D721Med (cell line): ENCODE measurements around the gene HSPB9.

Experiments
- DNase-seq: peaks from one replicate; pipeline ENCODE4 v3.0.0; 2011; ENCODE audit warnings: low spot score; ENCODE audit not compliant: insufficient read length
- FAIRE-seq: peaks from 2 replicates; lab custom pipeline; 2011; peaks lifted over from hg19 to GRCh38; lab: Jason Lieb, UNC
- CTCF ChIP-seq: IDR thresholded peaks from 2 replicates; pipeline ENCODE4 v1.5.1; 2012; ENCODE audit warnings: mild to moderate bottlenecking, control low read depth; ENCODE audit not compliant: insufficient read depth; ENCODE audit errors: missing control alignments

The HSPB9 gene

DNA sequence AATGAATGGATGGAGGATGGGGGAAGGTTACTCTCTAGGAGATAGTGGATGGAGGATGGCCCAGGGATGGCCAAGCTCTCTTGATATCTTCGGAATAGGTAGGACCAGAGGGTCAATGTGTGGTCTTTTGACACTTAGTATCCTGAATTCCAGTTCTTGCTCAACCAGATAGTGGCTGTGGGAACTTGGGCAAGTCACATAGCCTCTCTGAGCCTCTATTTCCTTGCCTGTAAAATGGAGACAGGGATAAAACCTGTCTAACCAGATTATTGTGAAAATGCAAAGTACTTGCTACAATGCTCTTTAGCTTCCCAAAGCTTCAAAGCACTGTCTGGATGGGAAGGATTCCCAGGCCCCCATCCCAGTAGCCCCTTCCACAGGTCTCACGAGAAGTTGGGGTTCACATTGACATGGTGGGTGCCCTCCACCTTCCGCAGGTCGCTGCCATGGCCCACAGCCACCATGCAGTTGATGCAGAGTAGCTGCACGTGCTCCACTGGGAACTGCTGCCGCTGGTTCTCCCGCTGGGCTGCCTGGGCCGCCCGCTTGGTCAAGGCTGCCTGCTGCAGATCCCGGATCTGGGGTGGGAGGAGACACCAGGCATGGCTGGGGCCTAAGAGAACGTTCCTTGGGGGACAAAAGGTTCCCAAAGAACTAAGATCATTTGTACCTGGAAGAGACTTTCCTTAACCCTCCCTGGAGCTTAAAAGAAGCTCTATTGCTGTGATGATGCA, 19.2 kb upstream of the HSPB9 start:
- no peak for TF ChIP-seq CTCF
- DNase-seq: no peak
- FAIRE-seq: no peak

GRCh38 chr17:42104264-42104663, 18.3 kb upstream of the HSPB9 start:
- no peak for TF ChIP-seq CTCF
- DNase-seq: no peak
- FAIRE-seq: no peak

- no peak for FAIRE-seq
- DNase-seq: no peak
Measured at GRCh38 chr17:42106009-42106408, 16.6 kb upstream of the HSPB9 start.

DNA sequence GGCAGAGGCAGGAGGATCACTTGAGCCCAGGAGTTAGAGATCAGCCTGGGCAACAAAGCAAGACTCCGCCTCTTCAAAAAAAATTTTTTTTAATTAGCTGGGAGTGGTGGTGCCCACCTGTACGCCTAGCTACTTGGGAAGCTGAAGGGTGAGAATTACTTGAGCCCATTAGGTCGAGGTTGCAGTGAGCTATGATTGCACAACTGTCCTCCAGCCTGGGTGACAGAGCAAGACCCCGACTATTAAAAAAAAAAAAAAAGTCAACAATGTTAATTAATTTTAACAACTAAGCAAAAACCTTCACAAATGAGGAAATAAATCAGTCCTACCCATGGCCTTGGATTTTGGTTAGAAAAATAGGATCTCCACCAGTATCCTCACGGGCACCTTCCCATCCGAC, 15.5 kb upstream of the HSPB9 start:
- TF ChIP-seq CTCF: no peak
- DNase-seq (no peak), FAIRE-seq (no peak)

More at GRCh38 chr17:42106009-42106408, 16.6 kb upstream of the HSPB9 start:
- TF ChIP-seq CTCF: no peak

DNA sequence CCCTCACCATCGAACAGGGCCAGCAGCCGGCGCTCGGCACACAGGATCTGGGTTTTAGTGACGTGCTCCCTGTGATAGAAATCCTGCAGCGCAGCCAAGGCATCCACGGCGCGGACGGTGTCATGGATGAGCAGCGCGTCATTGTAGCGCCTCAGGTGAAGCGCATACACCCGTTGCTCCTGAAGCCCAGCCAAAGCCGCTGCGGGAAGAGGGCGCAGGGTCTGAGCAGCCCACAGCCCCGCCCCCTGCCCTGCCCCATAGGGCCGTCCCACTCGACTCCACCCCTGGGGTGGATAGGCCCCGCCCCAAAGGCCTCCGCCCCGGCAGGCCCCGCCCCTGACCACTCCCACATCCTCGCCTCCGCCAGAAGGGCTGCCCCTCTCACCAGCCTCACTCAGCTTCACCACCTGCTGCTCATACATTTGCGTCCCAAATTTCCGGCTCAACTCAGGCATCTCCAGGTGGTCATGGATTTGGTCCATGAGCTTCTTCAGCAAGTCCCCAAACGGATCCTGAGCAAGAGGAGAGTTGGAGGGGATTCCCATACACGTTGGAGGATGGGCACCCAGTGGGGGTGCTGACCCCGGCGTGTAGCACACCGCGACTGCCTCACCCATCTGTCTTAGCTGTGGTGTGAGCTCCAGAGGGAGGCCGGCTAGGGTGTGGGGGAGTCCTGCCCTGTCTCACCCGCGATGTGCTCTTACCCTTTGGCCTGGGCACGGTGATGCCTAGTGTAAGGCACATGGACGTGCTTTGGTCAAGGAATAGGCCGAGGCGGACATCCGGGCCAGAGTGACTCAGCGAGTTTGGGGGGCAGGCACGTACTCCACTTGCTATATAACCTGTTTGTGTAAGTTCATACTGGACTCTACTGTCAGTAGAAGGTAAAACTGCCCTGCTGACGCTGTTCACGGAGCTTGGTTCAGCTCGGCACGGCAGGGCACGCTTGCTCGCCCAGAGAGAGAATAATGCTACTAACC, 14.7 kb upstream of the HSPB9 start:
- no peak for TF ChIP-seq CTCF
- DNase-seq (peak; percentile 100), FAIRE-seq (no peak)

DNA sequence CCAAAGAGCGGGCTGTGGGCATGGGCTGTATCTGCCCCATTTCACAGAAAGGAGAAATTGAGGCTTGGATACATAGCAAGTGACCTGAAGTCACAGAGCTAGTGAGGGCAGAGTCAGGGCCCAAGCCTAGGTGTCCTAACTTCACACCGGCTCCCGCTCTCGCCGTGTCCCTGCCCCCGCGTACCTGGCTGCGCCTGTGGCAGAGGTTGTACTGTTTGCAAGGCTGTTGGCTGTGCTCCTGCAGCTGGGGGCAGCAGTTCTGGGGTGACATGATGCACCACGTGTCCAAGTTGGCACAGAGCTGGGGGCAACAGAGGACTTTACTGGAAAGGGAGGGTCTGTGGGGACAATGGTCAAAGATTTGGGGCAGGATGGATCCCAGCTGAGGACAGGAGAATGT, 13.5 kb upstream of the HSPB9 start:
- no peak for DNase-seq
- TF ChIP-seq CTCF: no peak
- FAIRE-seq: no peak
